Measurements from ENCODE around the gene USP47. TPM values are rescaled to one million over a fixed set of nuclear protein-coding genes. Genes with fewer than 3 reads are reported as not detected.

The USP47 gene
- total RNA-seq, 1 experiment from 2014 or later: 39.2 TPM

GRCh38 chr11:11966354-11966741, 124.6 kb downstream of the USP47 start:
- no TSS peak for BruUV-seq (replicated peaks)
- POLR2A ChIA-PET: no interaction called here
- Histone ChIP-seq H3K9me3 (ENCODE audit: control insufficient read depth, insufficient read depth, low read depth, low read length) (no peaks in the 10 kb centered on the region), H3K27me3 (ENCODE audit: control insufficient read depth, insufficient read depth, low read length) (no peaks in the 10 kb centered on the region), H3K4me3 (ENCODE audit: low read depth in 2 of 2, low read length in 2 of 2) (no peak overlapping the region), H3K36me3 (ENCODE audit: control insufficient read depth, insufficient read depth, low read length) (no peaks in the 10 kb centered on the region), H3K27ac (ENCODE audit: low read length) (no peak overlapping the region), H3K4me1 (ENCODE audit: control insufficient read depth, insufficient read depth, low read length) (no peaks in the 10 kb centered on the region; the same call in 1 of the 2 replicates)
- DNase-seq (ENCODE audit: low read depth, low spot score): no peak
- ATAC-seq: no peak
- in situ Hi-C loops (cut with HindIII; ENCODE audit: low pct_unique_long_range_greater_than_20kb, low sequenced_read_pairs) (no loop called here), intact Hi-C loops (cut with micrococcal nuclease; ENCODE audit: unreplicated experiment) (no loop called here)
- TF ChIP-seq CTCF (IDR thresholded peaks at IDR 0.05): no peak
- no peak for TF ChIP-seq TCF7L2 (IDR thresholded peaks at IDR 0.05; ENCODE audit: low read depth, low read length)
- no peak for TF ChIP-seq REST (IDR thresholded peaks at IDR 0.05; ENCODE audit: insufficient read depth in 1 of 2, low read depth in 2 of 2, low read length in 1 of 2)
- no peak for TF ChIP-seq SIN3A (IDR thresholded peaks at IDR 0.05; ENCODE audit: borderline replicate concordance, insufficient read depth, low read depth, low read length)
- TF ChIP-seq POLR2AphosphoS5 (IDR thresholded peaks at IDR 0.05; ENCODE audit: low read depth, low read length): no peak
- CTCF ChIA-PET: interaction anchor here (0.9 to 2.8 kb wide), 2 partner anchors 10 to 12 kb away, joined by 3 to 14 read pairs; no protein-coding TSS in a partner anchor

GRCh38 chr11:11966826-11967668, 125.3 kb downstream of the USP47 start:
- POLR2A ChIA-PET: no interaction called here
- ATAC-seq (peak; percentile 94), DNase-seq (ENCODE audit: low read depth, low spot score) (peak; percentile 55)
- CTCF ChIA-PET: interaction anchor here (0.6 to 2.8 kb wide), 4 partner anchors 10 to 27 kb away, joined by 3 to 14 read pairs (median 6); no protein-coding TSS in a partner anchor
- intact Hi-C loops (cut with micrococcal nuclease; ENCODE audit: unreplicated experiment): no loop called here
- Histone ChIP-seq H3K4me1 (ENCODE audit: control insufficient read depth, insufficient read depth, low read length) (no peaks in the 10 kb centered on the region; the same call in 1 of the 2 replicates), H3K27me3 (ENCODE audit: control insufficient read depth, insufficient read depth, low read length) (no peaks in the 10 kb centered on the region), H3K9me3 (ENCODE audit: control insufficient read depth, insufficient read depth, low read depth, low read length) (no peaks in the 10 kb centered on the region), H3K4me3 (ENCODE audit: low read depth in 2 of 2, low read length in 2 of 2) (no peak overlapping the region), H3K27ac (ENCODE audit: low read length) (no peak overlapping the region), H3K36me3 (ENCODE audit: control insufficient read depth, insufficient read depth, low read length) (no peaks in the 10 kb centered on the region)
- in situ Hi-C loops (cut with HindIII; ENCODE audit: low pct_unique_long_range_greater_than_20kb, low sequenced_read_pairs): no loop called here
- TF ChIP-seq REST (IDR thresholded peaks at IDR 0.05; ENCODE audit: insufficient read depth in 1 of 2, low read depth in 2 of 2, low read length in 1 of 2) (no peak), SIN3A (IDR thresholded peaks at IDR 0.05; ENCODE audit: borderline replicate concordance, insufficient read depth, low read depth, low read length) (no peak), TCF7L2 (IDR thresholded peaks at IDR 0.05; ENCODE audit: low read depth, low read length) (no peak), CTCF (IDR thresholded peaks at IDR 0.05) (peak; percentile 93), POLR2AphosphoS5 (IDR thresholded peaks at IDR 0.05; ENCODE audit: low read depth, low read length) (no peak)
- BruUV-seq (replicated peaks): no TSS peak

Data from Panc1 (cell line).